ENCODE results near the gene EIF2S2.
A peak's percentile ranks its signal among the peaks of the same experiment; 100 is the strongest.

The EIF2S2 gene

DNA sequence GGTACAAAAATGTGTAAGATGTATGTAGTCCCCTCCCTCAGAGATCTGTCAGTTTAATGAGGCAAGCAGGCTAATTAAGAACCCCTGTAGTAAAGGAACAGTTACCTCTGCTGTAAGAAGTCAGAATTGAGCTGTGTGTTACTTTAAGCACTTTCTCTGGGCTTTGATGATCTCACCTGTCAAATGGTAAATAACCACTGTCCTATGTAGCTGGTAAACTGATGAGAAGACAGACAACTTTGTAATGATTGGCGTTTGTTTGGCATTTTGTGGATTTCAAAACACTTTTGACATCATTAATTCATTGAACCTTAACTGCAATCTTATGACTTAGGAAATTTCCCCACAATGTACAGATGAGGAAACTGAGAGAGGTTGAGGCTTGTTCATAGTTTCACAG, 62.7 kb downstream of the EIF2S2 start:
- Mint-ChIP-seq H3K4me3 (no peak overlapping the region), H3K36me3 (peaks cover 9 to 20% of the 10 kb centered on the region in 2 donors), H3K27ac (peak overlapping the region; percentile 25), H3K9me3 (no peaks in the 10 kb centered on the region), H3K27me3 (no peaks in the 10 kb centered on the region), H3K4me1 (peaks cover 38 to 57% of the 10 kb centered on the region in 2 donors)
- DNase-seq, result no peak
- no peak for ATAC-seq (replicated peaks)

DNA sequence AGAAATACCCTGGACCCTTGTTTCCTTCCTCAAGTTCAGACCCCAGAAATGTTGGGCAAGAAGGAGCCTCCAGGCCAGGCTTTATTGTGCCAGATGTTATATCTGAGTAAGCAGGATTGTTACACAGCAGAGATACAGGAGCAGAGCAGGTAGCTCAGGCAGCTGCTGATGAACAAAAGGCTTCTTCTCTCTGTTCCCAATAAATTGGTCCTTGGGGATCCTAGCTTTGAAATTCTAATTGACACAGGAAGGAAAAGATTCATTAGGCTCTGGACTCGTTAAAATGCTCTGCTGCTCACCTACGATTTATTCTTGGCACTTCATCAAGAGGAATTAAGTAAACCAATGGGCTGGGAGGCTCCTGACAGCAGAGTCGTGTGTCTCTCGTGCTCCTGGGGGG, 64.1 kb downstream of the EIF2S2 start:
- DNase-seq (no peak), ATAC-seq (replicated peaks) (no peak)
- Mint-ChIP-seq H3K27ac (no peak overlapping the region), H3K27me3 (no peaks in the 10 kb centered on the region), H3K36me3 (peaks cover 10 to 31% of the 10 kb centered on the region in 2 donors), H3K9me3 (no peaks in the 10 kb centered on the region), H3K4me3 (no peak overlapping the region), H3K4me1 (peaks cover 42 to 59% of the 10 kb centered on the region in 2 donors)

- DNase-seq (no peak), ATAC-seq (replicated peaks) (no peak)
- Mint-ChIP-seq H3K4me3 (no peak overlapping the region), H3K27me3 (no peaks in the 10 kb centered on the region), H3K4me1 (peaks cover 47 to 67% of the 10 kb centered on the region in 2 donors), H3K27ac (no peak overlapping the region), H3K36me3 (peaks cover 10 to 32% of the 10 kb centered on the region in 2 donors), H3K9me3 (no peaks in the 10 kb centered on the region)
Measured at GRCh38 chr20:34047010-34047687, 64.9 kb downstream of the EIF2S2 start.

DNA sequence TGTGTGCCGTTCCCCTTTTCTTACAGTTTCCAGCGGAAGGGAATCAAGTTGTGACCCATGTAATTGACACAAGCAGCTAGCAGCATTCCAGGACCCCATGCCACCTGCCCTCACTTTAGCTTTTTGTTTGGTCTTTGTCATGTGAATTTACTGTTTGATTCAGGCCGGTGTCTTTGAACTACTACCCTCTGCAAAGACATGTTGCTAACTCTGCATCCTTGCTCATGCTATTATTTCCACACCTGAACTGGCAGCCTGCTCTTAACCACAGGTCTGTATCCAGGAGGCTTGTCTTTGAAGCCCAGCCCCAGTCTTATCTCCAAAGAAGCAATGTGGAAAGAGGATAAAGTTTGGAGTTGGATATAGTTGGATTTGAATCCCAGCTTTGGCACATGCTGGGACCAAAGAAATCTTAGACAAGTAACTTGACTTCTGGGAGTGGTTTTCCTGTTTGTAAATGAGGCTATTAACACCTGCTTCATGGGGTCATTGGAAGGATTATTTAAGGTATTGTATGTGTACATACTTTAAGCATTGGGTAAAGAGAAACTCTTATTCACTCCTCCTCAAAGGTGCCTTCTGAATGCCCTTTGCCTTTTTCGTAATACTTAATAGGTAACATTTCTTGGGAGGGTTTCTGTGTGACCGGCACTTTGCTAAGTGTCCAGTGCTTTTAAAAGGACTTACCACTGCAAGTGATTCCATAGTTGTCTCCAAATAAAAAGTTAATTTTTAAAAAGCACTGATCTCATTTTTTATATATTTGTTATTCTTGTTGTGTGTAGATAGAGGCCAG, 65.9 kb downstream of the EIF2S2 start:
- H3K27ac Mint-ChIP-seq, result peak overlapping the region; percentile 52
- peaks cover 10 to 40% of the 10 kb centered on the region in 2 donors for H3K36me3 Mint-ChIP-seq
- no peaks in the 10 kb centered on the region for H3K27me3 Mint-ChIP-seq
- H3K4me1 Mint-ChIP-seq, result peaks cover 54 to 77% of the 10 kb centered on the region in 2 donors
- no peaks in the 10 kb centered on the region for H3K9me3 Mint-ChIP-seq
- no peak overlapping the region for H3K4me3 Mint-ChIP-seq
- no peak for ATAC-seq (replicated peaks)
- no peak for DNase-seq

DNA sequence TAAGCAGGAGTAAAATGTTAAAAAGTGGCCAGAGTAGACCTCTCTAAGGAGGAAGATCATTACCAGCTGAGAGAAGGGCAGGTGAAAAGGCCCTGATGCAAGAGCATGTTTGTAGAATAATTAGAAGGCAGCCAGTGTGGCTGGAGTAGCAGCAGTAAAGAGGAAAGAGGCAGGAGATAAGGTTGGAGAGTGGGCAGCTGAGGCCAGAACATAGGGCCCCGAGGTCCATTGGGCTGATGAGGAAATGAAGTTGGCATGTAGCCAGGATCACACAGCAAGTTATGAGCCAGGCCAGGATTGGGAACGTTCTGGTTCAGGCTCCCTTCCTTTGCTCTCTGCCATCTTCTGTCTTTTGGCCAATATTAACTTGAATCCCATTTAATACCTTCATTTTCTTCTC, 66.7 kb downstream of the EIF2S2 start:
- DNase-seq (no peak), ATAC-seq (replicated peaks) (no peak)
- H3K27me3 Mint-ChIP-seq, result no peaks in the 10 kb centered on the region
- H3K27ac Mint-ChIP-seq, result no peak overlapping the region
- peaks cover 11 to 40% of the 10 kb centered on the region in 2 donors for H3K36me3 Mint-ChIP-seq
- no peak overlapping the region for H3K4me3 Mint-ChIP-seq
- peaks cover 56 to 77% of the 10 kb centered on the region in 2 donors for H3K4me1 Mint-ChIP-seq
- no peaks in the 10 kb centered on the region for H3K9me3 Mint-ChIP-seq

- DNase-seq (no peak), ATAC-seq (replicated peaks) (no peak)
- Mint-ChIP-seq H3K27ac (no peak overlapping the region), H3K36me3 (peaks cover 13 to 39% of the 10 kb centered on the region in 2 donors), H3K4me1 (peaks cover 48 to 74% of the 10 kb centered on the region in 2 donors), H3K9me3 (no peaks in the 10 kb centered on the region), H3K4me3 (no peak overlapping the region), H3K27me3 (no peaks in the 10 kb centered on the region)
Measured at GRCh38 chr20:34043025-34043424, 69.0 kb downstream of the EIF2S2 start.

DNA sequence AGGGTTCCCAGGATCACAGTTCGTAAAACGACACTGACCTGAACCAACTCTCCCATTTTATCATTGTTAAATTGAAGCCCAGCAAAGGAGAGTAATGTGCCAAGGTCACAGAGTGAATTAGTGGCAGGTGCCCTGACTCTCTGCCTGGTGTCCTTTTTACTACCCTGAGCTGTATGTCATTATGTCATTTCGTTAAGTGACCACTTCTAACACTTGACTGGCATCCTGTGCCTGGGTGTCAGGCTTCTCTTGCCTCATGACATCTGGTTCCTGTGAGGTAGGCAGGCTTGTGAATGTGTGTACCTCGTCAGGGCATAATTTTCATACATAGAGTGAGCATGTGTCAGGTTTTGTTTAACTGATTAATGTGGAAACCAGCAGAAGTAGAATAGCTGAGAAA, 69.8 kb downstream of the EIF2S2 start:
- ATAC-seq (replicated peaks), result no peak
- Mint-ChIP-seq H3K4me3 (no peak overlapping the region), H3K36me3 (peaks cover 13 to 44% of the 10 kb centered on the region in 2 donors), H3K9me3 (no peaks in the 10 kb centered on the region), H3K4me1 (peaks cover 53 to 74% of the 10 kb centered on the region in 2 donors), H3K27ac (peak overlapping the region; percentile 25), H3K27me3 (no peaks in the 10 kb centered on the region)
- DNase-seq, result no peak

- DNase-seq, result no peak
- H3K27me3 Mint-ChIP-seq, result no peaks in the 10 kb centered on the region
- H3K4me1 Mint-ChIP-seq, result peaks cover 58 to 79% of the 10 kb centered on the region in 2 donors
- no peak overlapping the region for H3K4me3 Mint-ChIP-seq
- no peaks in the 10 kb centered on the region for H3K9me3 Mint-ChIP-seq
- H3K27ac Mint-ChIP-seq, result peak overlapping the region; percentile 59
- no peak for ATAC-seq (replicated peaks)
- peaks cover 13 to 47% of the 10 kb centered on the region in 2 donors for H3K36me3 Mint-ChIP-seq
Measured at GRCh38 chr20:34041226-34041625, 70.8 kb downstream of the EIF2S2 start.

- Mint-ChIP-seq H3K9me3 (no peaks in the 10 kb centered on the region), H3K27ac (no peak overlapping the region), H3K4me1 (peaks cover 56 to 79% of the 10 kb centered on the region in 2 donors), H3K27me3 (no peaks in the 10 kb centered on the region), H3K4me3 (no peak overlapping the region), H3K36me3 (peaks cover 13 to 41% of the 10 kb centered on the region in 2 donors)
- ATAC-seq (replicated peaks), result no peak
- DNase-seq, result no peak
Measured at GRCh38 chr20:34040300-34040995, 71.6 kb downstream of the EIF2S2 start.
